HG03196 (cell line): Measurements from ENCODE around the gene LRCH4.

ENCODE experiments used
- ATAC-seq: cut with Tn5 transposase; IDR thresholded peaks from one replicate; pipeline ENCODE4 v1.9.1; 2021; ENCODE audit not compliant: unreplicated experiment

LRCH4 gene

GRCh38 chr7:100583132-100584053 lies 2.5 kb downstream of the LRCH4 start:
- no peak for ATAC-seq

GRCh38 chr7:100582650-100583049 lies 3.3 kb downstream of the LRCH4 start:
- ATAC-seq, result no peak

GRCh38 chr7:100582041-100582579 lies 3.8 kb downstream of the LRCH4 start:
- ATAC-seq, result no peak

GRCh38 chr7:100580466-100581283 lies 5.3 kb downstream of the LRCH4 start:
- no peak for ATAC-seq

GRCh38 chr7:100578246-100579183 lies 7.4 kb downstream of the LRCH4 start:
- ATAC-seq, result no peak

GRCh38 chr7:100577507-100577906 lies 8.4 kb downstream of the LRCH4 start:
- ATAC-seq, result no peak

- ATAC-seq, result no peak
These were observed 8.8 kb downstream of the LRCH4 start for GRCh38 chr7:100577103-100577502.

GRCh38 chr7:100576384-100576993 lies 9.4 kb downstream of the LRCH4 start:
- ATAC-seq, result no peak

GRCh38 chr7:100575746-100576383 lies 10.1 kb downstream of the LRCH4 start:
- ATAC-seq, result no peak

- no peak for ATAC-seq
These were observed 10.7 kb downstream of the LRCH4 start for GRCh38 chr7:100575206-100575631.

- no peak for ATAC-seq
These were observed 11.3 kb downstream of the LRCH4 start for GRCh38 chr7:100574362-100575205.

GRCh38 chr7:100573691-100574361 lies 12.1 kb downstream of the LRCH4 start, which contains the start of gene SAP25:
SAP25 (minus strand) TSS chr7:100573900; CDS start chr7:100573742, 158 bp downstream.
- ATAC-seq, result no peak

- no peak for ATAC-seq
These were observed 12.8 kb downstream of the LRCH4 start for GRCh38 chr7:100572949-100573675.

GRCh38 chr7:100572281-100572948 lies 13.5 kb downstream of the LRCH4 start:
- ATAC-seq, result no peak

GRCh38 chr7:100571829-100572116 lies 14.2 kb downstream of the LRCH4 start:
- ATAC-seq, result no peak

GRCh38 chr7:100570954-100571828 lies 14.7 kb downstream of the LRCH4 start:
- no peak for ATAC-seq
